SK-N-SH treated with all-trans-retinoic acid at 6 μM for 48 hours (cell line): Measurements from ENCODE around the gene NTPCR.

ENCODE experiments used
- ATAC-seq: fragments of 200-7000 bp; cut with Tn5 transposase; 3 replicates; pipeline ENCODE4 v1.9.1; 2020; ENCODE audit warnings: mild to moderate bottlenecking, moderate library complexity
- ARNTL ChIP-seq: fragments of 450-650 bp; formaldehyde crosslinking; IDR thresholded peaks from 2 replicates; pipeline ENCODE4 v1.5.0; 2020; ENCODE audit warnings: low read depth, mild to moderate bottlenecking, moderate library complexity, borderline replicate concordance
- BACH2 ChIP-seq: fragments of 250-450 bp; sonication (Bioruptor Pico); IDR thresholded peaks from 2 replicates; pipeline ENCODE4 v1.9.0; 2021; ENCODE audit warnings: mild to moderate bottlenecking, borderline replicate concordance
- CSDC2 ChIP-seq: fragments of 250-450 bp; sonication (Bioruptor Pico); IDR thresholded peaks from 2 replicates; pipeline ENCODE4 v1.5.0; 2020; ENCODE audit warnings: mild to moderate bottlenecking, moderate library complexity
- ESRRG ChIP-seq: fragments of 250-450 bp; sonication (Bioruptor Pico); IDR thresholded peaks from 2 replicates; pipeline ENCODE4 v1.6.1; 2021; ENCODE audit warnings: mild to moderate bottlenecking
- GLIS3 ChIP-seq: fragments of 250-450 bp; sonication (Bioruptor Pico); IDR thresholded peaks from 2 replicates; pipeline ENCODE4 v1.5.0; 2020; ENCODE audit warnings: mild to moderate bottlenecking, moderate library complexity
- PPARA ChIP-seq: fragments of 250-450 bp; sonication (Bioruptor Pico); IDR thresholded peaks from 2 replicates; pipeline ENCODE4 v1.5.0; 2020; ENCODE audit warnings: mild to moderate bottlenecking, borderline replicate concordance
- RARB ChIP-seq: fragments of 250-450 bp; sonication (Bioruptor Pico); IDR thresholded peaks from 2 replicates; pipeline ENCODE4 v1.8.0; 2021; ENCODE audit warnings: mild to moderate bottlenecking, moderate library complexity
- SNAI2 ChIP-seq: fragments of 250-450 bp; sonication (Bioruptor Pico); IDR thresholded peaks from 2 replicates; pipeline ENCODE4 v1.5.0; 2020; ENCODE audit warnings: mild to moderate bottlenecking, moderate library complexity
- TCF4 ChIP-seq: fragments of 250-450 bp; sonication (Bioruptor Pico); IDR thresholded peaks from 2 replicates; pipeline ENCODE4 v1.8.0; 2021; ENCODE audit warnings: mild to moderate bottlenecking, moderate library complexity, borderline replicate concordance
- TOX ChIP-seq: fragments of 250-450 bp; sonication (Bioruptor Pico); IDR thresholded peaks from 2 replicates; pipeline ENCODE4 v1.8.0; 2021; ENCODE audit warnings: mild to moderate bottlenecking, moderate library complexity, borderline replicate concordance
- ZC3H10 ChIP-seq: fragments of 250-450 bp; sonication (Bioruptor Pico); IDR thresholded peaks from 2 replicates; pipeline ENCODE4 v1.5.1; 2021; ENCODE audit warnings: mild to moderate bottlenecking, moderate library complexity
- ZFP30 ChIP-seq: fragments of 450-650 bp; formaldehyde crosslinking; IDR thresholded peaks from 2 replicates; pipeline ENCODE4 v1.5.0; 2022; ENCODE audit warnings: mild to moderate bottlenecking, moderate library complexity
- ZNF70 ChIP-seq: fragments of 450-650 bp; formaldehyde crosslinking; IDR thresholded peaks from 2 replicates; pipeline ENCODE4 v1.5.0; 2020; ENCODE audit warnings: mild to moderate bottlenecking, moderate library complexity
- ZNF8 ChIP-seq: fragments of 450-650 bp; formaldehyde crosslinking; IDR thresholded peaks from 2 replicates; pipeline ENCODE4 v1.5.0; 2020; ENCODE audit warnings: mild to moderate bottlenecking, moderate library complexity
- TF ChIP-seq, protein P1 (sequence below): fragments of 250-450 bp; sonication (Bioruptor Pico); IDR thresholded peaks from 2 replicates; pipeline ENCODE4 v1.8.0; 2021; ENCODE audit warnings: low read depth, mild to moderate bottlenecking, moderate library complexity, borderline replicate concordance
- TF ChIP-seq, protein P2 (sequence below): fragments of 250-450 bp; sonication (Bioruptor Pico); IDR thresholded peaks from 2 replicates; pipeline ENCODE4 v1.5.1; 2020; ENCODE audit warnings: low read depth, mild to moderate bottlenecking, moderate library complexity
- TF ChIP-seq, protein P3 (sequence below): fragments of 250-450 bp; sonication (Bioruptor Pico); IDR thresholded peaks from 2 replicates; pipeline ENCODE4 v1.8.0; 2020; ENCODE audit warnings: mild to moderate bottlenecking, moderate library complexity, borderline replicate concordance
- TF ChIP-seq, protein P4 (sequence below): fragments of 250-450 bp; sonication (Bioruptor Pico); IDR thresholded peaks from 2 replicates; pipeline ENCODE4 v1.5.1; 2021; ENCODE audit warnings: mild to moderate bottlenecking, moderate library complexity
- TF ChIP-seq, protein P5 (sequence below): fragments of 250-450 bp; sonication (Bioruptor Pico); IDR thresholded peaks from 2 replicates; pipeline ENCODE4 v1.5.0; 2020; ENCODE audit warnings: mild to moderate bottlenecking, moderate library complexity

NTPCR gene

DNA sequence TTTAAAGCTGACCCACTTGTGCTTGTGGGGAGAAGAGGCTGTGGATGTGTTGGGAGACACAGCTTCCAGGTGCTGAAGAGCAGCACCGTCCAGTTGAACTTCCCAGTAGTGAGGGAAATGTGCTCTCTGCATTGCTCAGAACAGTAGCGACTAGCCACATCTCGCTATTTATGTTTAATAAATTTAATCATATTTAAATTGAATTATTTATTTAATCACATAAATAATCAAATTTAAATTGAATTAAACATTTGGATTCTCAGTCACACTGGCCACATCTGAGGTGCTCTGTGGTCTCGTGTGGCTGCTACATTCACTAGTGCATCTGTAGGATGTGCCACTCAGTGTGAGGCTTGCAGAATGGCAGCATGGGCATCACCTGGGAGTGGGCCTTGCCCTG lies 20.1 kb downstream of the NTPCR start:
- TF ChIP-seq, protein P1, sequence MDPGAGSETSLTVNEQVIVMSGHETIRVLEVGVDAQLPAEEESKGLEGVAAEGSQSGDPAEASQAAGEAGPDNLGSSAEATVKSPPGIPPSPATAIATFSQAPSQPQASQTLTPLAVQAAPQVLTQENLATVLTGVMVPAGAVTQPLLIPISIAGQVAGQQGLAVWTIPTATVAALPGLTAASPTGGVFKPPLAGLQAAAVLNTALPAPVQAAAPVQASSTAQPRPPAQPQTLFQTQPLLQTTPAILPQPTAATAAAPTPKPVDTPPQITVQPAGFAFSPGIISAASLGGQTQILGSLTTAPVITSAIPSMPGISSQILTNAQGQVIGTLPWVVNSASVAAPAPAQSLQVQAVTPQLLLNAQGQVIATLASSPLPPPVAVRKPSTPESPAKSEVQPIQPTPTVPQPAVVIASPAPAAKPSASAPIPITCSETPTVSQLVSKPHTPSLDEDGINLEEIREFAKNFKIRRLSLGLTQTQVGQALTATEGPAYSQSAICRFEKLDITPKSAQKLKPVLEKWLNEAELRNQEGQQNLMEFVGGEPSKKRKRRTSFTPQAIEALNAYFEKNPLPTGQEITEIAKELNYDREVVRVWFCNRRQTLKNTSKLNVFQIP (CRISPR knock-in tag) = no peak
- no peak for TF ChIP-seq BACH2
- TF ChIP-seq ZNF8 = no peak
- TF ChIP-seq GLIS3 = no peak
- no peak for TF ChIP-seq SNAI2 (CRISPR knock-in tag)
- no peak for TF ChIP-seq ZC3H10 (CRISPR knock-in tag)
- TF ChIP-seq, protein P2, sequence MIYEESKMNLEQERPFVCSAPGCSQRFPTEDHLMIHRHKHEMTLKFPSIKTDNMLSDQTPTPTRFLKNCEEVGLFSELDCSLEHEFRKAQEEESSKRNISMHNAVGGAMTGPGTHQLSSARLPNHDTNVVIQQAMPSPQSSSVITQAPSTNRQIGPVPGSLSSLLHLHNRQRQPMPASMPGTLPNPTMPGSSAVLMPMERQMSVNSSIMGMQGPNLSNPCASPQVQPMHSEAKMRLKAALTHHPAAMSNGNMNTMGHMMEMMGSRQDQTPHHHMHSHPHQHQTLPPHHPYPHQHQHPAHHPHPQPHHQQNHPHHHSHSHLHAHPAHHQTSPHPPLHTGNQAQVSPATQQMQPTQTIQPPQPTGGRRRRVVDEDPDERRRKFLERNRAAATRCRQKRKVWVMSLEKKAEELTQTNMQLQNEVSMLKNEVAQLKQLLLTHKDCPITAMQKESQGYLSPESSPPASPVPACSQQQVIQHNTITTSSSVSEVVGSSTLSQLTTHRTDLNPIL = no peak
- TF ChIP-seq RARB (CRISPR knock-in tag) = no peak
- TF ChIP-seq, all 23 proteins: peak for 0

DNA sequence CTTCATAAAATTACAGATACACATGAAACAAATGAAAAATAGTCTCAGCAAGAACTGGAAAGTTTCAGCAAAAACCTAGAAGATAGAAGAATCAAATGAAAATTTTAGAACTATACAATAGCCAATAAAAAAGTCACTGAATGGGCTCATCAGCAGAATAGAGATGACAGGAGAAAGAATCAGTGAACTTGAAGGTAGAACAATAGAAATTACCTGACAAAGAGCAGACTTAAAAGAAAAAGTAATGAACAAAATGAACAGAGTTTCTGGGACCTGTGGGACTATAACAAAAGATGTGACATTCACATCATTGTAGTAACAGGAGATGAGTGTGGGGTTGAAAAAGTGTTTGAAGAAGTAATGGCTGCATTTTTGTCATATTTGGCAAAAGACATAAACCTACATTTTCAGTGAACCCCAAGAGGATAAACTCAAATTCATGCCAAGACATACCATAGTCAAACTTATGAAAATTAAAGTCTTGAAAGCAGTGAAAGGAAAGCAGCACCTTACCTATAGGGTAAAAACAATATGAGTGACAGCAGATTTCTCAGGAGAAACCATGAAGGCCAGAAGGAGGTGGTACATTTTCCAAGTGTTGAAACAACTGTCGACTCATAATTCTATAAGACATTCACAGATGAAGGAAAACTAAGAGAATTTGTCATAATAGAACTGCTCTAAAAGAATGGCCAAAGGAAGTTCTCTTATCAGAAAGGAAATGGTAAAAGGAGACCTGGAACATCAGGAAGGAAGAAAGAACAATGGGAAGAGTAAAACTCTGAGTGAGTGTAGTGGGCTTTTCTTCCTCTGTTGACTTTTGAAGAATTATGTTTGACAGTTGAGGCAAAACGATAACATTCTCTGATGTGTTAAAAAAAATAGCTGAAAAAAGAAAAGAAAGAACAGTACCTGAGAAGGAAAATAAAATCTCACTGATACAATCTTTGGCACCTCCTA lies 23.5 kb downstream of the NTPCR start:
- TF ChIP-seq CSDC2 (CRISPR knock-in tag) (no peak), PPARA (CRISPR knock-in tag) (no peak), ZNF70 (CRISPR knock-in tag) (no peak), ZFP30 (CRISPR knock-in tag) (peak; percentile 95), ARNTL (no peak), ZNF8 (peak; percentile 45; the same call in 1 of the 2 replicates), TOX (CRISPR knock-in tag) (no peak)
- TF ChIP-seq, protein P3, sequence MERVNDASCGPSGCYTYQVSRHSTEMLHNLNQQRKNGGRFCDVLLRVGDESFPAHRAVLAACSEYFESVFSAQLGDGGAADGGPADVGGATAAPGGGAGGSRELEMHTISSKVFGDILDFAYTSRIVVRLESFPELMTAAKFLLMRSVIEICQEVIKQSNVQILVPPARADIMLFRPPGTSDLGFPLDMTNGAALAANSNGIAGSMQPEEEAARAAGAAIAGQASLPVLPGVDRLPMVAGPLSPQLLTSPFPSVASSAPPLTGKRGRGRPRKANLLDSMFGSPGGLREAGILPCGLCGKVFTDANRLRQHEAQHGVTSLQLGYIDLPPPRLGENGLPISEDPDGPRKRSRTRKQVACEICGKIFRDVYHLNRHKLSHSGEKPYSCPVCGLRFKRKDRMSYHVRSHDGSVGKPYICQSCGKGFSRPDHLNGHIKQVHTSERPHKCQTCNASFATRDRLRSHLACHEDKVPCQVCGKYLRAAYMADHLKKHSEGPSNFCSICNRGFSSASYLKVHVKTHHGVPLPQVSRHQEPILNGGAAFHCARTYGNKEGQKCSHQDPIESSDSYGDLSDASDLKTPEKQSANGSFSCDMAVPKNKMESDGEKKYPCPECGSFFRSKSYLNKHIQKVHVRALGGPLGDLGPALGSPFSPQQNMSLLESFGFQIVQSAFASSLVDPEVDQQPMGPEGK = no peak
- TF ChIP-seq, protein P1 (CRISPR knock-in tag) = no peak
- TF ChIP-seq, protein P4, sequence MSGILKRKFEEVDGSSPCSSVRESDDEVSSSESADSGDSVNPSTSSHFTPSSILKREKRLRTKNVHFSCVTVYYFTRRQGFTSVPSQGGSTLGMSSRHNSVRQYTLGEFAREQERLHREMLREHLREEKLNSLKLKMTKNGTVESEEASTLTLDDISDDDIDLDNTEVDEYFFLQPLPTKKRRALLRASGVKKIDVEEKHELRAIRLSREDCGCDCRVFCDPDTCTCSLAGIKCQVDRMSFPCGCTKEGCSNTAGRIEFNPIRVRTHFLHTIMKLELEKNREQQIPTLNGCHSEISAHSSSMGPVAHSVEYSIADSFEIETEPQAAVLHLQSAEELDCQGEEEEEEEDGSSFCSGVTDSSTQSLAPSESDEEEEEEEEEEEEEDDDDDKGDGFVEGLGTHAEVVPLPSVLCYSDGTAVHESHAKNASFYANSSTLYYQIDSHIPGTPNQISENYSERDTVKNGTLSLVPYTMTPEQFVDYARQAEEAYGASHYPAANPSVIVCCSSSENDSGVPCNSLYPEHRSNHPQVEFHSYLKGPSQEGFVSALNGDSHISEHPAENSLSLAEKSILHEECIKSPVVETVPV (CRISPR knock-in tag) = no peak
- ATAC-seq = no peak

More for the DNA sequence above, 20.1 kb downstream of the NTPCR start:
- ATAC-seq = no peak

DNA sequence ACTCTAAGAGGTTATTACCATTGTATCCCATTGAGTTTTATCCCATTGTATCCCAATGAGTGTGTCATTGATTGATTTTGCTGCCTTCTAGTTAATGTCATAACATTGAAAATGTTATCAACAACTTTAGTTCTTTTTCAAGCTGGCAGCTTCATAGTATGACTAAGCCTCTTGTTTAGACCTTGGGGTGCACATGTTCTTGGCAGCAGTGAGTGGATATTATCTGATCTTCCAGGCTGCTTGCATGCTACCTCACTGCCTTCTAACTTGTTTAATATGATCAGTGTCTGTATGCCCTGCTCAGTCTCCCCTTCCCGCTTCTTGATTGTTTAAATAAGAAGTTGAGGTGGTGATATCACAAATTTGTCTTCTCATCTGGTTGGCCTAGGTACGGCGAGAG lies 24.6 kb downstream of the NTPCR start:
- ATAC-seq = no peak
- TF ChIP-seq ZNF70 (CRISPR knock-in tag) (no peak), ESRRG (CRISPR knock-in tag) (no peak)

DNA sequence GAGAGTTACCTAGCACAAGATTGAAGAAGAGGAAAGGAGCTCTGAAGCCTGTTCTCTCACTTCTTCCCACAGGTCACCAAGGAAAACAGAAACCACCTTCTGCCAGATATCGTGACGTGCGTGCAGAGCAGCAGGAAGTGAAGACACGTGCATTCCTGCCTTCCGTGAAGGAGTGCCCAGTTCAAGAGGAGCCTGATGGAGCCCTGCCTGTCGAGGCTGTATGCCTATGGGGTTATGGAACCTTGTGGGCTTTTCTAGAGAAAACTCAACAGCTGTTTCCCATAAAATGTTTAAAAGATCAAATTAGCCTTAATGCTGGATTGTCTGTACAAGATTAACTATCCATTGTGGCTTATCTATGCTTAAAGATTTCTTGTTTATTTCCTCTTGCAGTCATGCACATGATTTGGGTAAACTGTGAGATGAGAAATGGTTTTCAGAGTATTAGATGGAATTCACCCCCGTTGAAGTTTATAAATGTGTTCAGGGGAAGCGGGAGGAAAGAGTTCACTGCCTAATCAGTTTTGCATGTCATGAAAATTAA lies 27.8 kb downstream of the NTPCR start:
- 0 out of 2 replicates have a peak, but pooled peaks have one; percentile 5 for TF ChIP-seq ZNF8
- no peak for TF ChIP-seq TOX (CRISPR knock-in tag)
- TF ChIP-seq TCF4 (CRISPR knock-in tag) = peak; percentile 94
- TF ChIP-seq, protein P5, sequence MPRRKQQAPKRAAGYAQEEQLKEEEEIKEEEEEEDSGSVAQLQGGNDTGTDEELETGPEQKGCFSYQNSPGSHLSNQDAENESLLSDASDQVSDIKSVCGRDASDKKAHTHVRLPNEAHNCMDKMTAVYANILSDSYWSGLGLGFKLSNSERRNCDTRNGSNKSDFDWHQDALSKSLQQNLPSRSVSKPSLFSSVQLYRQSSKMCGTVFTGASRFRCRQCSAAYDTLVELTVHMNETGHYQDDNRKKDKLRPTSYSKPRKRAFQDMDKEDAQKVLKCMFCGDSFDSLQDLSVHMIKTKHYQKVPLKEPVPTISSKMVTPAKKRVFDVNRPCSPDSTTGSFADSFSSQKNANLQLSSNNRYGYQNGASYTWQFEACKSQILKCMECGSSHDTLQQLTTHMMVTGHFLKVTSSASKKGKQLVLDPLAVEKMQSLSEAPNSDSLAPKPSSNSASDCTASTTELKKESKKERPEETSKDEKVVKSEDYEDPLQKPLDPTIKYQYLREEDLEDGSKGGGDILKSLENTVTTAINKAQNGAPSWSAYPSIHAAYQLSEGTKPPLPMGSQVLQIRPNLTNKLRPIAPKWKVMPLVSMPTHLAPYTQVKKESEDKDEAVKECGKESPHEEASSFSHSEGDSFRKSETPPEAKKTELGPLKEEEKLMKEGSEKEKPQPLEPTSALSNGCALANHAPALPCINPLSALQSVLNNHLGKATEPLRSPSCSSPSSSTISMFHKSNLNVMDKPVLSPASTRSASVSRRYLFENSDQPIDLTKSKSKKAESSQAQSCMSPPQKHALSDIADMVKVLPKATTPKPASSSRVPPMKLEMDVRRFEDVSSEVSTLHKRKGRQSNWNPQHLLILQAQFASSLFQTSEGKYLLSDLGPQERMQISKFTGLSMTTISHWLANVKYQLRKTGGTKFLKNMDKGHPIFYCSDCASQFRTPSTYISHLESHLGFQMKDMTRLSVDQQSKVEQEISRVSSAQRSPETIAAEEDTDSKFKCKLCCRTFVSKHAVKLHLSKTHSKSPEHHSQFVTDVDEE = peak; percentile 83; the same call in 1 of the 2 replicates
- TF ChIP-seq, all 23 proteins: peak for 3
- ATAC-seq = peak; percentile 42
